Omental fat pad (tissue), 4 donors: ENCODE measurements around the gene CFAP221. TPM values are rescaled to one million over a fixed set of nuclear protein-coding genes. Genes with fewer than 3 reads are reported as not detected.

Experiments
- ATAC-seq: fragments of 150-250 bp; one replicate; pipeline ENCODE4 v1.9.1; 2016; ENCODE audit warnings: mild to moderate bottlenecking, moderate library complexity; ENCODE audit not compliant: low FRiP score
- DNase-seq: peaks from one replicate; pipeline ENCODE4 v3.0.0-alpha.2; 2019; ENCODE audit warnings: low spot score
- total RNA-seq, 4 donors: library from RNA; depleted of rRNA; stranded (reverse); fragments of >200 nt; gene quantifications; one replicate each; pipeline ENCODE4 v1.1.0, GENCODE V29; 2016
- TF ChIP-seq, protein P1 (sequence below), 3 donors: fragments of 450-650 bp; IDR thresholded peaks; one replicate each; pipeline ENCODE4 v1.5.1; 2016 to 2017; ENCODE audit warnings: antibody characterized with exemption in 3 of 3, mild to moderate bottlenecking in 3 of 3, moderate library complexity in 2 of 3

The CFAP221 gene
- total RNA-seq, 4 donors from 2014 or later = 1.2 to 1.7 (median 1.3) TPM; not detected in 1

- TF ChIP-seq, protein P1, sequence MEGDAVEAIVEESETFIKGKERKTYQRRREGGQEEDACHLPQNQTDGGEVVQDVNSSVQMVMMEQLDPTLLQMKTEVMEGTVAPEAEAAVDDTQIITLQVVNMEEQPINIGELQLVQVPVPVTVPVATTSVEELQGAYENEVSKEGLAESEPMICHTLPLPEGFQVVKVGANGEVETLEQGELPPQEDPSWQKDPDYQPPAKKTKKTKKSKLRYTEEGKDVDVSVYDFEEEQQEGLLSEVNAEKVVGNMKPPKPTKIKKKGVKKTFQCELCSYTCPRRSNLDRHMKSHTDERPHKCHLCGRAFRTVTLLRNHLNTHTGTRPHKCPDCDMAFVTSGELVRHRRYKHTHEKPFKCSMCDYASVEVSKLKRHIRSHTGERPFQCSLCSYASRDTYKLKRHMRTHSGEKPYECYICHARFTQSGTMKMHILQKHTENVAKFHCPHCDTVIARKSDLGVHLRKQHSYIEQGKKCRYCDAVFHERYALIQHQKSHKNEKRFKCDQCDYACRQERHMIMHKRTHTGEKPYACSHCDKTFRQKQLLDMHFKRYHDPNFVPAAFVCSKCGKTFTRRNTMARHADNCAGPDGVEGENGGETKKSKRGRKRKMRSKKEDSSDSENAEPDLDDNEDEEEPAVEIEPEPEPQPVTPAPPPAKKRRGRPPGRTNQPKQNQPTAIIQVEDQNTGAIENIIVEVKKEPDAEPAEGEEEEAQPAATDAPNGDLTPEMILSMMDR (IDR thresholded peaks at IDR 0.05) = no peak
- ATAC-seq (no peak), DNase-seq (no peak)
Observed at GRCh38 chr2:119659601-119660342, 115.5 kb downstream of the CFAP221 start.

DNA sequence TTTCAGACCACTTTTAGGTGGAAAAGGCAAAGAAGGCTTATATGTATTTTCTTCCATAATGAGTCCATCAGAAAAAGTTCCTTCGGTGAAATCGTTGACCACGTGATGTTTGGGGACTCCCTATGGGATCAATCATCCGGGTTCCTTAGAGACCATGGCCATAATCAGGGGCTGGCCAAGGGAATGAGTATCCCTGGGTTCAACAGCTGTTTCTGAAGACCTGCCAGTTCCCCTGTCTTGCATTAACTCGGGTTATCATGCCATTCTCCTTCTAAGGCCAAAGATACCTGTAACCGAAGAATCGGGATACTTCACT lies 116.1 kb downstream of the CFAP221 start:
- DNase-seq (no peak), ATAC-seq (no peak)
- TF ChIP-seq, protein P1 (IDR thresholded peaks at IDR 0.05) = no peak

DNA sequence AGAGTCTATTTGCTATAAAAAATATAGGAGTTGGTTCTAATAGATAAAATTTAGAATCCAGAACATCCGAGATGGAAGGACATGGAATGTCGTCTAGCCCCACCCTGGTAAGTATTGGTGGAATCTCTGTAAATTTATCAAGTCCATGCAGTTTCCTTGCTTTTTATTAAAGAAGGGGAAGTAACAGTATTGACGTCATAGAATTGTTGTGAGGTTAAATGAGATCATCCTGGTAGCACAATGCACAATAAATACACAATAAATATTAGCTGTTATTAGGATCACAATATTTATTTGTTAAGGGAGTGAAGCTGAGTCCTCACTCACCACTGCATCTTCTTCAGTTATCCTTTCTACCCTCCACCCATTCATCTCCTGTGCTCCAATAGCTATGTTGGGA lies 118.0 kb downstream of the CFAP221 start:
- ATAC-seq (no peak), DNase-seq (no peak)
- TF ChIP-seq, protein P1 (IDR thresholded peaks at IDR 0.05) = no peak

- ATAC-seq = no peak
- TF ChIP-seq, protein P1 (IDR thresholded peaks at IDR 0.05) = no peak
- DNase-seq = no peak
Observed at GRCh38 chr2:119668546-119668945, 124.3 kb downstream of the CFAP221 start.

GRCh38 chr2:119671016-119671415 lies 126.8 kb downstream of the CFAP221 start:
- no peak for ATAC-seq
- TF ChIP-seq, protein P1 (IDR thresholded peaks at IDR 0.05) = no peak
- DNase-seq = no peak

GRCh38 chr2:119671752-119672151 lies 127.5 kb downstream of the CFAP221 start:
- ATAC-seq (no peak), DNase-seq (no peak)
- TF ChIP-seq, protein P1 (IDR thresholded peaks at IDR 0.05) = no peak

GRCh38 chr2:119672161-119672862 lies 128.1 kb downstream of the CFAP221 start:
- ATAC-seq = no peak
- DNase-seq = no peak
- TF ChIP-seq, protein P1 (IDR thresholded peaks at IDR 0.05) = no peak
